Left renal cortex interstitium (tissue), 4 donors: Measurements from ENCODE around the gene PDE2A. TPM values are rescaled to one million over a fixed set of nuclear protein-coding genes. Genes with fewer than 3 reads are reported as not detected.

Experiments used
- DNase-seq, 4 donors: peaks; one replicate each; pipeline ENCODE4 v3.0.0-alpha.2; 2013; ENCODE audit warnings: low read depth in 4 of 4, low spot score in 2 of 4, missing footprints in 1 of 4
- polyA plus RNA-seq, 4 donors: library from polyadenylated mRNA; unstranded; fragments of 120-200 nt; gene quantifications; one replicate each; pipeline ENCODE4 v1.2.1, GENCODE V29; 2013; ENCODE audit not compliant: insufficient read length in 4 of 4

The PDE2A gene
- polyA plus RNA-seq, 4 donors, result 12.7 to 16.5 (median 13.4) TPM

DNA sequence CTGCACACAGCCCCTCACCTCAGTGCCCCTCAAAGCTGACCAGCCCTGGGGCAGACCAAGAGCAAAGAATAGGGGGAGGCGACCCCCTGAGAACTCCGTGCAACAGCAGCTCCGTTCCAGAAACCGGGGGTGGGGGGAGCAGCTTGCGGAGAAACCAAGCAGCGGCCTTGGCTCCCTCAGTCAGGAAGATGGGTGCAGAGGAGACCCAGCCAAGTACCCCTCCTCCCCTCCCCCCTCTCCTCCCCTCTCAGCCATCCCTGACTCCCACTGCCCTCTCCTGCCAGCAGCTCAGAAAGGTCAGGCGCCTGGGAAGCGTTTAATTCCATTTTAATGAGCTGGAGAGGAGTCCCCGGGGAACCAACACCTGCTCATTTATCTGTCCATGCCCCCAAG lies 78.9 kb downstream of the PDE2A start:
- DNase-seq, result no peak

DNA sequence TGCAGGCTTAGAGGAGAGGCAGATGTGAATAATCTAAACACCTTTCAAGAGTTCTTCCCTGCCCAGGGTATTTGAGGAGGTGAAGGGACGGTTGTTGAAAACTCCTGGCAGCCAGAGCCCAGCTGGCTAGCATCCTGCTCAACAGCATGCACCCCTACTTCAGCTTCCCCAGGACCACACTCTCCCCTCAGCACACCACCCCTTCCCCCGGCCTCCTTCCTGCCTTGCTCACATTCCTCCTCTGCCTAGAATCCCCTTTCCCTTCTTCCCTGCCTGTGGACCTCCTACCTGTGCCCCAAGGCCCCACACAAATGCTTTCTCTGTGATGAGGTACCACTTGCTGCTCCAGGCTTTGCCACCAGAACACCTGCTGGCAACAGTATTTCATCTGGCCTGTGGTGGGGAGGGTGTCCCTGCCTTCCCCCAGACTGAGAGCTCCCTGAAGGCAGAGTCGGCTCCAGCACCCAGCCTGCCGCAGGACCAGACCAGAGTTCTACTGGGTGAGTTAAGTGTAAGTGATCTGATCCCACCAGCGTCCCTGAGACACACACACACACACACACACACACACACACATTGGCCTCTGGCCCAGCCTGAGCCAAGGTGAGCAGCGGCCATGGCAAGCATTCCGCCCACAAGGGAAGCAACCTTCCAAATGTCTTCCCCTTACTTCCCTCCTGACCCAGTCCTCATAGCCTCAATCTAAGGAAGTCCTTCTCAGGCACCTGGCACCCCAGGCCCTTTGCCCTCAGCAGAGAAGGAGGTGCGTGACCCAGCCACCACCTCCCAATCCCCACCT lies 79.5 kb downstream of the PDE2A start:
- DNase-seq, result no peak

- no peak for DNase-seq
Measured at GRCh38 chr11:72592698-72593495, 81.3 kb downstream of the PDE2A start.

GRCh38 chr11:72591785-72592502 lies 82.3 kb downstream of the PDE2A start:
- DNase-seq, result no peak

- no peak for DNase-seq
Measured at GRCh38 chr11:72591023-72591422, 83.2 kb downstream of the PDE2A start.

- DNase-seq, result peak in 2 of 4 donors; percentile 9 to 51
Measured at GRCh38 chr11:72589802-72590761, 84.1 kb downstream of the PDE2A start.

DNA sequence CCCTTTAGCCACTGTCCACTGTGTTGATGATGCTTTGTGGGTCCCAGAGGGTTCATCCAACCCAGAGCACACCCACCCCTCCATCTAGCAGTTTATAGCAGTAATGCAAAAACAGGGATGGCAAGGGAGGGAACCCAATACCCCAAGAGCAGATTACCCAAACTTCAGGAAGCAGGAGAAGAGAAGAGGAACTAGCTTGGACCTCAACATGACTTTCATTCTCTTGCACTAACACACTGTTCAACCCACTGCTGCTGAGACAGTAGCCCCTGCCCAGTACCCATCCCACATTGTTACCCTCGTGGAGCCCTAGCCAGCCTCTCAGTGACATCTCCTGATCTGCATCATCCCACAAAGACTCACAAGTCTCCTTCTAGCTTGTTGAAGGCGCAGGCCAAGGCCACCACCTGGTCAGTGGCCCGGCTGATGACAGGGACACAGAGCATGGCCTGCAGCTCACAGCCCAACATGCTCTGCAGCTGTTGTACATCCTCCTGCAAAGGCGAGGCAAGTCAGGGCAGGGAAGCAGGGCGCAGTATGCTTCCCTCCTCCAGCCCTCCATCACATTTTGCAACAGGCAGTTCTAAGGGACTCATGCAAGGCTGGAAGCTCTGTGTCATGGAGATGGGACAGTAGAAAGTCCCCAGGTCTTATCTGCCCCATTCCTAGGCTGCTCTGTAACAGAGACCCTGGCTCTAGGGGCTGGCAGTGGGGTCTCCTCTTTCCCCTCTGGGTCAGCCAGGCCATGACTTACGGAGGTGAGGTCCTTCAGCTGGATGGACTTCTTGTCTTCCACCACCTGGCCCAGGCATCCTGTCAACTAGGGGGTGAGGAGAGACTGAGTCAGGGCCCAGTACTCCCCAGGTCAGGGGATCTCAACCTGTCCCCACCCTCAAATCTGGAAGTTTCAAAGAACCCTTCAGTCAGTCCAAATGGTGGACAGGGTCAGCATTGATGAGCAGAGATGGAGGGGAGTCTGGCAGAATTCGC lies 85.5 kb downstream of the PDE2A start:
- no peak for DNase-seq

DNA sequence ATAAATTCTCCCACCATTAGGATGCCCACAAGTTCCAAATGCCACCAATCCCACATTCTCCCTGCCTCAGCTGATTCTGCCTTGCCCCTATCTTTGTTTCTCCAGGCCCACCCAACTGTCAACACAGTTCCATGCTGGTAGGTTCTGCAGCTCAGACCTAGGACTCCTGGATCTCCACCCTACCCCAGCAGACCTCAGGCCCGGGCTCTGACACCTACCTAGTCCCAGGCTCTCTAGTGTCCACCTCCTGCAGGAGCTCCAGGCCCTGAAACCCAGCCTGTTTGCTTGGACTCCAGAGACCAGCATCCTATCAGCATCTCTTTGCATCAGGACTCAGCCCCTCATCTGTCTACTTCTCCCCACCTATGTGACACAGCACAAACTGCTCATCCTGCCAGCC lies 86.5 kb downstream of the PDE2A start:
- DNase-seq, result no peak

DNA sequence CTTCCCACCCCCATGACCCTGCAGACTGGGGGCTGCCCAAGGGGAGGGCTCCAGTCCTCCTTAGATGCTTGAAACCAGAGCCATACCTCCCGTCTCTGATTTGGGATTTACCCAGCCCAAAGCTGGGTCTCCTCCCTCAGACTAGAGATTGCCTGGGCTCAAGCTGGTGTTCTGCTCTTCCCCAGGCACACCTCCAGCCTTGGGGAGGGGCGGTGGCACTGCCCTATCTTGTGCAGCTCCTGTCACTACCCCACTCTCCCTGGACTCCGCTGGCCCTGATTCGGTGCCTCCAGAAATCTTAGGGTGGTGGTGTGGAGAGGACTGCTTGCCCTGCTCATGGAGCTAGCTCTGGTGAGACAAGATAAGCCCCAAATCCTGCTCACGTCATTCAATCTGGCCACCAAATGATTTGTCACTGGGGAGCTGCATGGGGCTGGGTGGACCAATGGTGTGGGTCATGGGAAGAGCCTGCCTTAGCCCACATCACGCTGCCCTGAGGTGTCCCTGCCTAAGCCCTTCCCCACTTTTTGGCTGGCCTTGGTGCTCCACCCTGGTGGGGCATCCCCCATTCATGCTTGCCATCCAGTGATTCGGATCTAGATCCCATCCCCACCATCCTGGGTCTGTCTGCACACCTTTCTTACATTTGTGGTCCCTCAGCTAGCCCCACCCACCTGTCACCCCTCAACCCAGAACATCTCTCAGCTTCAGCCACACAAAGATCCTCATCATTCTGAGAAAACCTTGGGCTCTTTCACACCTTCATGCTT lies 87.7 kb downstream of the PDE2A start:
- DNase-seq, result no peak

DNA sequence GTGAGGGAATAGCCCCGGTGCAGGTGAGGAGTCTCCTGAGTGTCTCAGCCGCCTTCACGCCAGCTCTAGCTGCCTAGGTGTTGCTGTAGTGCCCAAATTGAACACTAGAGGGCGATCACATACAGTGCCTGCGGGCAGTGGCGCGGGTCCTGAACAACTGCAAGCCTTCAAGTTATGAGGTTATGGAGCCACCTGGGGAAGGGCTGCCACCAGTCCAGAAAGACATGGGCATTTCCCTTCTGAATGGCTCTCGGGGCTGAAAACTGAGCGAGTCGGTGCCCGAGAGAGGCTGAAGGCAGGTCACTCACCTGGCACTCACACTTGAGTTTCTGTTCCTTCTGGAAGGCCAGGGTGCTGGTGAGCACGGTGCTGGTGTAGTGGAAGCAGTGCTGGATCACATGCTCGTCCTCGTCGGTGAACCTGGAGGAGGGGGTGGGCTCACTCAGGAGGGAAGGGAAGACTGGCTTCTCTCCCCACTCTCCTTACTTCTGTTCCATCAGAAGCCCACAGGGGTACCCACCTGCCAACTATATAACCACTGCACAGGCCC lies 88.4 kb downstream of the PDE2A start:
- DNase-seq, result peak; percentile 43 to 68 (median 56)

GRCh38 chr11:72584939-72585597 lies 89.2 kb downstream of the PDE2A start:
- no peak for DNase-seq

GRCh38 chr11:72584293-72584938 lies 89.8 kb downstream of the PDE2A start:
- DNase-seq, result no peak

- DNase-seq, result no peak
Measured at GRCh38 chr11:72583616-72584292, 90.5 kb downstream of the PDE2A start.

- DNase-seq, result no peak
Measured at GRCh38 chr11:72583177-72583553, 91.1 kb downstream of the PDE2A start.

- DNase-seq, result no peak
Measured at GRCh38 chr11:72582206-72583176, 91.7 kb downstream of the PDE2A start.
